Ramos (cell line): ENCODE data around the gene B4GALNT2.
"Not testable (repeated sequence)": the region's sequence is repeated elsewhere in the genome, so short reads cannot be mapped to it uniquely, and the experiment has no call there.

ENCODE experiments used
- in situ Hi-C: fragments of 300-500 bp; cut with MboI; formaldehyde crosslinking; loops from one replicate; pipeline ENCODE4 v1.14.3; 2022; ENCODE audit warnings: low sequenced_read_pairs; ENCODE audit not compliant: unreplicated experiment

The B4GALNT2 gene

DNA sequence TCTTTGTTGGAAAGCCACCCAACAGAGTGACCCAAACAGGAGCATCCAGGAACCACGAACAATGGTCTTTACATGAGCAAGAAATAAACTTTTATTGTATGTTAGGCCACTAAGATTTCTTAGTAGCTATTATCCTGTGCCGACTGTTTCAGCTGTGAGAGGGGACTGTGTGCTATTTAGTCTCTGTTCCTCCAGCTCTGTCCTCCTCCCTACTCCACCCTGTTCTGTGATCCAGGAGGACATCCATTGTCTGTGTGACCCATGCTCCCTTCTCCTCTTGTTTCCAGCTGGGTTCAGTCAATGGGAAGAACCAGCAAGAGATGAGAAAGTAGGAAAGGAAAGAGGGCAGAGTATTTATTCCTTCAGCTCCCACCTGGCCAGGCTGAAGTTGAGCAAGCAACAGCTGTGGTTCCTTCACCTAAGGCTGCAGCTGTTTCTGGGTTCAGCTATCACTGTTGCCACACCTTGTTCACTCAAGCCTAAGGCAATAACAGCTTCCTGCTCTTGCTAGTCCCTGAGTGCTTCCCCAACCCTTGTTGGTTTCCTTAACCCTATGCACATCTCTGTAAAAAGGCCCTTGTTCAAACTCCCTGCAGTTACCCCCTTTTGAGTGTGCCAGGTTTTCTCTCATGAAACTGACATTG is 14.9 kb upstream of the B4GALNT2 start:
- in situ Hi-C loops = no loop called here

DNA sequence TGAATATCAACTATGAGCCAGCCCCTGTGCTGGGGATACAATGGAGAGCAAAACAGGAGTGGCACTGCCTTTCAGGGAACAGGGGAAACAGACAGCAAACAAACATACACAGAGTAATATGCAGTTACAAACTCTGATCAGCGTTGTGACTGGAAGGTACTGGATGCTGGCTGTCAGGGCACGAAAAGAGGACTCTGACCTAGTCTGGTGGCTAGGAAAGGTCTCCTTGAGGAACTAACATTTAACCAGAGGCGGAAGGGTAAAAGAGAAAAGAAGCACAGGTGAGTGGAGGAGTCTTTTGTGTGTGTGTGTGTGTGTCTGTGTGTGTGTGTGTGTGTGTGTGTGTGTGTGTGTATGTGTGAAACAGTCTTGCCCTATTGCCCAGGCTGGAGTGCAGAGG is 12.4 kb upstream of the B4GALNT2 start:
- in situ Hi-C loops = no loop called here

DNA sequence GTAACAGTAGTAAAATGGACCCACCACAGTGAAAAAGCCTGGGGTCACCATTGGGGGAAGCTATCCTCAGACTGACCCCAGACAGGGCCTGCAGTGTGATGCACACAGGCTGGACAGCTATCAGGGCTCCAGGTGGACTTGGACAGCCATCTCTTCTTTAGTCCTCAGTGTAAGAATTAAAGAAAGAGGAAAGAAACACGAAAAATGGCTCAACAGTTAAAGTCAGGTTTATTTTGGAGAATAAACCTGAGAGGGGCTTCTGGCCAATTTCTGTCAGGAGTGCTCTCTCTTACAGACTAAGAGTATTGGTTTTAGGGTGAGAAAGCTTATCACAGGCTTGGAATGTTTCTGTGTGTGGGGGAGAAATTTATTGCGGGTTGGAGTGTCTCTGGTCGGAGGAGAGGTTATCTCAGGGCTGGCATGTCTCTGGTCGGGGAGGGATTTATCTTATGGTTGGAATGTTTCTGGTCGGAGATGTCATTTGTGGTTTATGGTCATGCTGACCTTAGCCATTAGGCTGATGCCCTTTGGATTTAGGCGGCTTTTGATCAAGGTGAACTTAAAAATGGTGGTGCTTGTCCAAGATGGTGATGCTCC is 10.8 kb upstream of the B4GALNT2 start:
- in situ Hi-C loops = no loop called here

DNA sequence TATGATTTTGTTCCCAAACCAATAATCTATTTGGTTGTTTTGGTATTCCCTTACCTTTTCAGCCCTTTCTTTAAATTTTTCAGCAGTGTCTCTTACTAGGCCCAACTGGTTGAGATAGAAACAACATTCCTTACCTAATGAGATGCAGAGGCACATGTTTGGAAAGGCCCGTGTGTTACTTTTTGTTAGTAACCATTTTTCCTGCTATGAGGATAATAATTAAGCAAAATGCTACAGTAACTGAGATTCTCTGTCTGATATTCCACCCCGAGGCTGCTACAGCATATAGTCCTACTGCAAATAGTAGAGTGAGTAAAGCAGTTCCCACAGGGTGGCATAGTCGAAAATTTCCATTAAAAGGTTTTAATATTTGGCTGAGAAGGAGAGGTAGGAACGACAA is 10.0 kb upstream of the B4GALNT2 start:
- in situ Hi-C loops = no loop called here

DNA sequence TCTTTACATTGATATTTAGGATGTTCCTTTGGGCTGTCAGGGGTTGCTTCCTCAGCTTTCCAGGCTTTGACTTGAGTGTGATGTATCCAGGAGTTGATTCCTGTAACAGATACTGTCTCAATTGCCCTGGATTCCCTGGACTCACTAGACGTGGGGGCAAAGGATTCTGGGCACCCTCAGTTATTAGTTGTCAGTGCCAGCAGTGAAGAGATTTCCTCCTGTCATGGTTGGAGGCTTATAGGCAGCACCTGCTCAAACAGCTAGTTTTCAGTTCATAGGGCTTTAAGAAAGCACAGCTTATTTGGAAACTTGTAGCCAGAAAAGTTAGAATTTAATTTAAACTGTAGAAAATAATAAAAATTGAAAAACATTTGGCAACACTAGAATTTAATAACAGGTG is 9.5 kb upstream of the B4GALNT2 start:
- in situ Hi-C loops = no loop called here

DNA sequence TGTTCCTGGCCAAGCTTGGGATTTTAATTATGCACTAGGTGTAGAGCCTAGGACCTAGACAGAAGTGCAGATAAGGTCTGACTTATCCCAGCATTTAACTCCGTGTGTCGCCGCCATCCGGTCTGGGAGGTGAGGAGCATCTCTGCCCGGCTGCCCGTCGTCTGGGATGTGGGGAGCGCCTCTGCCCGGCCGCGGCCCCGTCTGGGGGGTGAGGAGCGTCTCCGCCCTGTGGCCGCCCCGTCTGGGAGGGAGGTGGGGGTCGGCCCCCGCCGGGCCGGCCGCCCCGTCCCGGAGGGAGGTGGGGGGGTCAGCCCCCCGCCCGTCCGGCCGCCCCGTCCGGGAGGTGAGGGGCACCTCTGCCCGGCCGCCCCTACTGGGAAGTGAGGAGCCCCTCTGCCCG is 7.1 kb upstream of the B4GALNT2 start:
- in situ Hi-C loops = no loop called here

DNA sequence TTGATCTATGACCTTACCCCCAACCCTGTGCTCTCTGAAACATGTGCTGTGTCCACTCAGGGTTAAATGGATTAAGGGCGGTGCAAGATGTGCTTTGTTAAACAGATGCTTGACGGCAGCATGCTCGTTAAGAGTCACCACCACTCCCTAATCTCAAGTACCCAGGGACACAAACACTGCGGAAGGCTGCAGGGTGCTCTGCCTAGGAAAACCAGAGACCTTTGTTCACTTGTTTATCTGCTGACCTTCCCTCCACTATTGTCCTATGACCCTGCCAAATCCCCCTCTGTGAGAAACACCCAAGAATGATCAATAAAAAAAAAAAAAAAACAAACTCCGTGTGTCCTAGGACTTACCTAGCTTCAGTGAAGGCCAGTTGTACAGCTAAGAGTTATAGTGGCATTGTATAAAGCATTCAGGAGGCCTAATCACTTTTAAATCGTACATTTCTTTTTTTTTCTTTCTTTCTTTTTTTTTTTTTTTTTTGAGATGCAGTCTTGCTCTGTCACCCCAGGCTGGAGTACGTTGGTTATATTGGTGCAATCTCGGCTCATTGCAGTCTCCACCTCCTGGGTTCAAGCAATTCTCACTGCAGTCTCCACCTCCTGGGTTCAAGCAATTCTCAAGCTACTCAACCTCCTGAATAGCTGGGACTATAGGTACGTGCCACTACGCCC is 6.2 kb upstream of the B4GALNT2 start:
- in situ Hi-C loops = not testable (repeated sequence)

DNA sequence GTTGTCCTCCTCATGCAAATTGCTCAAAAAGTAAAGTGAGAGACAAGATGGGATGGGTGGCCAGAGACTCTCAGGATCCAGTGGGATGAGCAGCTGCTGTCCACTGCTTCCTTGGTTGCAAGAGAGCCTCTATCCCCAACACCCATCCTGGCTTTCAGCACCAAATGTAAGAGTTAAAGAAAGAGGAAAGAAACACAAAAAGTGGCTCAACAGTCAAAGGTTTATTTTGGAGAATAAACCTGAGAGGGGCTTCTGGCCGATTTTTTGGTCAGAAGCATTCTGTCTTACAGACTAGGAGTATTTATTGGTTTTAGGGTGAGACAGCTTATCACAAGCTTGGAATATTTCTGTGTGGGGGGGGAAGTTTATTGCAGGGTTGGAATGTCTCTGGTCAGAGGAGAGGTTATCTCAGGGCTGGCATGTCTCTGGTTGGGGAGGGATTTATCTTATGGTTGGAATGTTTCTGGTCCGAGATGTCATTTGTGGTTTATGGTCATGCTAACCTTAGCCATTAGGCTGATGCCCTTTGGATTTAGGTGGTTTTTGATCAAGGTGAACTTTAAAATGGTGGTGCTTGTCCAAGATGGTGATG is 3.1 kb upstream of the B4GALNT2 start:
- in situ Hi-C loops = not testable (repeated sequence)

DNA sequence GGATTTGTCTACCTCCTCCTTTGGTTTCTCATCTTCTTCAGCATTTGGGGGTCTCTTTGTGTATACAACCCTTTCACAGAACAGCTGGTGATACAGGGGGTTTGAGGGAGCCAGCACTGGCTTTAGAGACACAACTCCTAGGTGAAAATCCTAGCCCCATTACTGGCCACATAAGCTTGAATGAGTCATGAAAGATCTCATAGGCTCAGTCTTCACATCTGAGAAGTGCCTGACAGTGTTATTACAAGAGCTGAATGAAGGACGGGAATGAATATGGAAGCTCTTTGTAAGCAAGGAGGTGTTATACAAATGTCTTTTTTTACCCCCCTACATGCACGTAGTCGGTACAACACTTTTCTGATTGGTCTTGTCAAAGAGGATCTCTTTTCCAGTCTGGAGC is 1.7 kb upstream of the B4GALNT2 start:
- in situ Hi-C loops = no loop called here

DNA sequence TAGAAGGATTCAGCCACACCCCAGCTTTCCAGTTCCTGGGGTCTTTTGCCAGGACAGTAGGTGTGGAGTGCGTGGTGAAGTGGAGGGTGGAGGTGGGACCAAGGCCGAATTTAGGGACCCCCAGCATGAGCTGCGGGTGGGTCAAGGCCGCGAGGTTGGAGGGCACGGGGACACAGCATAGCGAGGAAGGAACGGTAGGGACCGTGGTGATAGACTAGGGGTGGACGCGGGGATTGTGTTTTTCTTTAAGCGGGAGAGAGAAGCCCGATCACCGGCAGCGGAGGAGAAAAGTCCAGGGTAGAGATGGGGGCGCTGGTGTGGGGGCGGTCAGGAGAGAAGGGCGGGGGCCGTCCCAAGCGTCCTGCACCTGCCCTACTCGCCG is 261 bp upstream of the B4GALNT2 start:
- in situ Hi-C loops = no loop called here

DNA sequence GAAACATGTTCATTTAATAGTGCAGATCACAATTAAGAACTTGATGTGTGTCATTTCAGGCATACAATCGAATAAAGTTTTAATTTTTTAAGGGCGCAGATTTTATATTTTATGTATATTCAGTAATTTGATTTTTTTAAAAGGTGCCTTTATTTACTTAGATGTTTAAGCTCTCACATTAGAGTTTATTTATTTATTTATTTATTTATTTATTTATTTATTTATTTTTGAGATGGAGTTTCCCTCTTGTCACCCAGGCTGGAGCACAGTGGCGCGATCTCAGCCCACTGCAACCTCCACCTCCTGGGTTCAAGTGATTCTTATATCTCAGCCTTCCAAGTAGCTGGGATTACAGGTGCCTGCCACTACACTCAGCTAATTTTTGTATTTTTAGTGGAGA is 3.8 kb downstream of the B4GALNT2 start:
- in situ Hi-C loops = no loop called here

DNA sequence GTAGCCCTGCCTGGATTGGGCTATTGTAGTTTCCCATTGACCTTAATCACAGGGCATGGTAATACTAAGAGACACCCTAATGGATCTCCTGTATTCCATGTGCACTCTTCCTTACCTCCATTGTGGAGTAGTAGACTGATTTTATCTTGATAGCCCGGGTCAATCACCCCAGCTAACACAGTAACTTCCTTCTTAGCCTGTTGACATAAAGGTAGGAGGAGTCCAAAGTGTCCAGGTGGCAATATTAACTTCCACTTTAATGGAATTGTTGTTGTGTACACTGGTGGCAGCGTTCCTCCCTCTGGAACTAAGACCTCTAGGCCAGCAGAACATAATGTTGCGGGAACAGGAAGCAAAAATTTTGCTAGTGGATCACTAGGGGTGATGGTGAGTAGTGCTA is 13.1 kb downstream of the B4GALNT2 start:
- in situ Hi-C loops = not testable (repeated sequence)

DNA sequence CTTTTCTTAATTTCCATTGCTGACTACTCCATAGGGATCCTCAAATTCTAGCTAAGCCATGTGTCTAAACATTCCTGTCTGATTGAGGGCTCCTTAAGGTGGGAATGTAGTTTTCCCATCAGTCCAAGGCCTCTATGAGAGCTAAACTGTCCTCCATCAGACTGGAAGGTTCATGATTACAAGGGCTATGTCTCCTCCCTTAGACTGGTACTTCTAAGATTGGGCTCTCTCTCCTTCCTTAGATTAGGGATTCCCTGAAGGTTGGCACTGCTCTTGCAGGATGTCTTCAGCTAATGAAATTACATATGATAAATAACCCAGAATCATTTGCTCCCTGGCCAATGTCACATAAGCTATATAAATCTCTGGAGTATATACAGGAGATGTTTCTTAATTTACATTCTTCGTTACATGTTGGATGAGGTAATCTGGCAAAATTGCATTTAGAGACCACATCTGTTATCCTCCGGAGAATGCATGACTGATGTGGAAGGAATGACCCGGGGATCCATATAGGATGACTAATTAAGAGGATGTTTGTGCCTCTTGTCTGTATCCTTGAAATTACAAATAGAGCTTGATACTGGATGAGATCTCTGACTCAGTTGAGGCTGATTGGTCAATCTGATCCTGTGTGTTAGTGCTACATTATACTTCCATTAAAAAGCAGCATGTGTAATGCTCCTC is 14.2 kb downstream of the B4GALNT2 start:
- in situ Hi-C loops = no loop called here

DNA sequence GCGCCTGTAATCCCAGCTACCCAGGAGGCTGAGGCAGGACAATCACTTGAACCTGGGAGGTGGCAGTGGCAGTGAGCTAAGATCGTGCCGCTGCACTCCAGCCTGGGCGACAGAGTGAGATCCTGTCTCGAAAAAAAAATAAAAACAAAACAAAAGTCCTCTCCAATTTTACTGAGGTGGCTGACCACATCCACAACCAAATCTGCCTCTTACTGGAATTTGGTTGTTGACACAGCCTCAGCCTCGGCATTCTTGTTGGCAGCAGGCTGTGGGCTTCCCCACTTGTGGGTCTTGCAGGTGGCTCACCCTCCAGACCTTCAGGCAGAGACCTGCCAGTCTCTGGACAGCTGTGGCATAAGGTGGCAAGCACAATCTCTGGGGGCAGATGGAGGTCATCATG is 15.6 kb downstream of the B4GALNT2 start:
- in situ Hi-C loops = no loop called here

DNA sequence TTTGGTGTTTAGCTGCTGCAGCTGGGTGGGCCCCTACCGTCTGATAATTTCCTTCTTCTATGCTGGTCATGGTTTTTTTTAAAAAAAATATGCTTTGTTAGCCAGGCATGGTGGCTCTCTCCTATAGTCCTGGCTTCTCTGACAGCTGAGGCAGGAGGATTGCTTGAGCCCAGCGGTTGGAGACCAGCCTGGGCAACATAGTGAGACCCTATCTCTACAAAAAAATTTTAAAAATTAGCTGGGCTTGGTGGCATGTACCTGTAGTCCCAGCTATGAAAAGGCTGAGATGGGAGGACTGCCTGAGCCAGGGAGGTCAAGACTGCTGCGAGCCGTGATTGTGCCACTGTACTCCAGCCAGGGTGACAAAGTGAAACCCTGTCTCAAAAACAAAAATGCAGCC is 19.4 kb downstream of the B4GALNT2 start:
- in situ Hi-C loops = no loop called here

DNA sequence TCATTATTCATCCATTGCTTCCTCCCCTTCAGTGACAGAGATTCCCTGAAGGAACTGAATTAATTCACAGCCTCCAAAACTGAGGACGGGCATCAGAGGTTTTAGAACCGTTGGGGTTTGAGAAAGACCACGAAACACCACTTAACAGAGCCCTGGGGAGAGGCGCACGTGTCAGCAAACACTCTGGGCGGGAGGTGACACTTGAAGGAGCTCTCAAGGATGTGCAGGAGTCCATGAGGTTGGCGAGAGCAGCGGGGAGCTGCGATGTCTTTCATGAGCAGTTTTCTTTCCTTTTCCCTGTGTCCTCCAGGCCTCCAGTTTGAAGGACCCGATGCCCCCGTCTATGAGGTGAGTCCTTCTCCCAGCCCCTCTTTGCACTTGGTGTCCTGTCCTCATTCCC is 23.7 kb downstream of the B4GALNT2 start:
- in situ Hi-C loops = no loop called here

DNA sequence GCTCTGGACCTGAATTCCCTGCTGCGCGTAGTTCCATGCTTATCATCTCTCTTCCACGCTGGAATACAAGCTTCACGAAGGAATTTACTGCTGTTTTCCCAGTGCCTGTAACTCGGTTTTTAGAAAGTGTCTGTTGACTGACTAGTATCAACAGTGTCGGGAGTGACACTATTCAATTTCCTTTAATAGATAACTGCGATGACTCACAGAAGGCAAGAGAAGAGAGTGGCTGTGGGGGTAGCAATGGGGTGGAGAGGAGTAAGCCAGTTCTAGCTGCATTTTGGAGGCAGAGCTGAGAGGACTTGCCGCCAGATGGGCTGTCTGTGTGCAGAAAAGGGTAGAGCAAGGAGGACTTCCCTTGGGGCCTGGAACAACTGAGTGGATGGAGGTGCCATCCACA is 25.2 kb downstream of the B4GALNT2 start:
- in situ Hi-C loops = no loop called here

DNA sequence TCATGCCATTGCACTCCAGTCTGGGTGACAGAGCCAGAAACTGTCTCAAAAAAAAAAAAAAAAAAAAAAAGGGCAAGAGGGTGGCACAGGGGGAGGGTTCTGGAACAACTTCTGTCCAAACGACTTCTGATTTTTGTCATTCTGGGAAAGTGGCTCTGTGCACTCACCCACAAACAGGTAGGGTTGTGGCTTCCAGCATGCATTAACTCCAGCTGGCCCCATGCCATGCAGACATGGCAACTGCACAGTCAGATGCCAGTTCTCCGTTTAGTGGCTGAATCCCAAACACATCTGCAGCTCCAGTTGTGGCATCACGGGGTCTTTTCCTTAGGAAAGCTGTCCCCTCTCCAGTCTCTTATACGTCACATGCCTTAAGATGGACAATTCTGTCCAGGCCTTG is 30.3 kb downstream of the B4GALNT2 start:
- in situ Hi-C loops = no loop called here

DNA sequence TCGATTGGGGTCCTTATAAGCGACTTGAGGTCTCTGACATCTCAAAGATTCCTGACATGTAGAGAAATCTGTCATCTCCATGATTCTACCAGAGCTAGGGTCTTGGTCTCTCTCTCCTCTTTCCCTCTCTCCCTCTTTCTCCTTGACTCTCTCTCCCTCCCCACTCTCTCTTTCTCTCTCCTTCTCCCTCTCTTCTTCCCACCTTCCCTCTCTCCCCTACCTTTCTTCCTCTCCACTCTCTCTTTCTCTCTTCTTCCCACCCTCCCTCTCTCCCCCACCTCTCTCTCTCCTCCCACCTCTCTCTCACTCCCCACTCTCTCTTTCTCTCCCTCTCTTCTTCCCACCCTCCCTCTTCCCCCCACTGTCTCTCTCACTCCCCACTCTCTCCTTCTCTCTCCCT is 32.6 kb downstream of the B4GALNT2 start:
- in situ Hi-C loops = no loop called here

DNA sequence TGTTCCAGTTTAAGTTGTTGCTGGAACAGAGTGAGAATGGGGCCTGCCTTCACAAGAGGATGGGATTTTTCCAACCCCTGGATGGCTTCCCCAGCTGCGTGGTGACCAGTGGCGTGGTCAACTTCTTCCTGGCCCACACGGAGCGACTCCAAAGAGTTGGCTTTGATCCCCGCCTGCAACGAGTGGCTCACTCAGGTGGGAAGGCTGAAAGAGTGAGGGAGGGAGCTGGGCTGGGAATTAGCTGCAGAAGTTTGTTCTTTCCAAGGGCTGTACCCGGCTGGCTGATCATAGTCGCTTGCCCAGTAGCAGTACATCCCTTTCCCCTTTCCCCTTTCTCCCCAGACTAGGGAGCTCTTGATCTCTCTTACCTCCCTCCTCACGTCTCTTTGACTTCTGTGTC is 36.1 kb downstream of the B4GALNT2 start:
- in situ Hi-C loops = no loop called here

DNA sequence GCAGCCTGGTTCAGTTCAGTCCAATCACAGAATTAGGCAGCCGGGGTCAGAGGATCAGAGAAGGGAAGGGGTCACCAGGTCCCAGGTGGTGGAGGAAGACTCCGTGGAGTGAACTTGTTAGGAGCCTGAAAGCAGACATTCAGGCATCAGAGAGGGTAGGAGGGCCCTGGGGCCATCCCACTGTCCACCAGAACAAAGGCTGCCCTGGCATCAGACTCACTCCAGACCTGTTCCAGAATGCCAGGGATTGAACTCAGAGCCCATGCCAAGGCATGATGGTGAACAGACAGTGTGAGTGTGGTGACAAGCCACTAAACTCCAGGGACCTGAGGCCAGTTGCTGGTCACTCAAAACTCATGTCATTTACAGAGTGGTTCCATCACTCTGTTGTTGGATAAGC is 37.6 kb downstream of the B4GALNT2 start:
- in situ Hi-C loops = no loop called here
